Endometrial microvascular endothelial cells (primary cell): ENCODE measurements around the gene VEPH1. TPM values are rescaled to one million over a fixed set of nuclear protein-coding genes. Genes with fewer than 3 reads are reported as not detected.

ENCODE experiments used
- in situ Hi-C: cut with HindIII; loops from 2 replicates; pipeline ENCODE4 v1.10.0; 2017; ENCODE audit warnings: low sequenced_read_pairs, low pct_unique_long_range_greater_than_20kb; ENCODE audit errors: inconsistent ontology term
- total RNA-seq: library from RNA; depleted of rRNA; stranded (reverse); fragments of >200 nt; gene quantifications from one replicate; pipeline ENCODE4 v1.2.3, GENCODE V29; 2015; ENCODE audit errors: inconsistent ontology term

VEPH1 gene
- total RNA-seq, 1 donor from 2014 or later = 204 TPM

DNA sequence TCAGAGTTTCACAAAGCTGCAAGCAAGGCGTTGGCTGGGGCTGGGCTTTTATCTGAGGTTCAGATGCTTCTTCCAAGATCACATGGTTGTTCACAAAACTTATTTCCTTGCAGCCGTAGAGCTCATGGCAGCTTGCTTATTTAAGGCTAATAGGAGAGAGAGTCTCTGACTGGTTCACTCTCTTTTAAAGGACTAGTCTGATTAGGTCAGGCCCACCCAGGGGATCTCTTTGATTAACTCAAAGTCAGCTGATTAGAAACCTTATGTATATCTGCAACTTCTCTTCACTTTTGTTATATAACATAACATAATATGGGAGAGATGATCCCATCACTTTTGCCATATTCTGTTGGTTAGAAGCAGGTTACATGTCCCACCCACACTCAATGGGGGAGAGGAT, 243.4 kb downstream of the VEPH1 start:
- in situ Hi-C loops = no loop called here

DNA sequence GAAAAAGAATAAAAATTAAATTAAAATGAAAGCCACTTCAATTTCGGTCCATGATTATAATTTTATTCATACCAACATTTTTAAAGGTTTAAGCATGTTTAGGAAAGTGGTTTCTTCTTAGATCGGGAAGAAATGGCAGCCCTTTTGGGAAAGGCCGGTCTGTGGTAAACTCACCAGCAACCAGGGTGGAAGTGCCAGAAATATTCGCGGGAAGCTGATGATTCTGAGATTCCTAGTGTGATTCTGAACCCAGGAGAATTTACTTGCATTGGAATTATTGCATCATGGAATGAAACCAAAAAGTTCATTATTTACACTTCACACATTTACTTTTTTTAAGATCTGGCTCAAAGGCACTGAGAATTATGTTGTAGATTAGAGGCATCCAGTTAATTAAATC, 246.1 kb downstream of the VEPH1 start:
- in situ Hi-C loops = no loop called here

DNA sequence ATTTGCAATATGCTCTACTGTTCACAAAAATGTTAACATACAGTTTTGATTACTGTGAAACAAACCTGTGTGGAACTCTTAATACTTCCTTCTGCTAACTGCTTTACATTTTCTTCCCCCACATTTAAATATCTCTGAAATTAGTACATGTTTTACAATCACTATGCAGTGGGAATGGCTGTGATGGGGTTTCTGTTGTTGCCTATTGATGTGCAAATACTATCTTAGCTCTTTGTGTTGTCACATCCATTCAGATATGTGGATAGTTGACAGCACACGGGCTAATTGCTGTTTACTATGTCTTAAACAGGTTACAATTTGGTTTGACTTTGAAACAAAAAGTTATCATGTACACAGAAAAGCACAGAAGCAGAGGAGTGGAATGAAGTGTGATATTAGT, 247.4 kb downstream of the VEPH1 start:
- in situ Hi-C loops = no loop called here

DNA sequence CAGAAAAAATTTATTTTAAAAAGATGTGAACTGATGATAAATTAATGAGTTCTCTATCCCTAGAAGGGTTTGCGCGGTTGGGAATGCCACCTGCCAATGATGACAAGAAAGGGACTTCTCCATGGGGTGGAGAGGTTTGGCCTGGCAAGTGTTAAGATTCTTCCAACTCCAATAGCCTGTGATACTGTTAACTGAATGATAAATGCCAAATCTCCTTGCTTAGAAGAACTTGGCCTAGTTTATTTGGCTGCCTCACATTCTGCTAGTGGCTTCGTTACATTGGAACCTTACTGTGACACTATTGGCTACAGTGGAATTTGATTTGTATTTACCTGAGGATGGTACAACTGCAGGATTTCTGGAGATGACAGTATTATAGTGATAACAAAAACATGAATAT, 251.5 kb downstream of the VEPH1 start:
- in situ Hi-C loops = no loop called here

DNA sequence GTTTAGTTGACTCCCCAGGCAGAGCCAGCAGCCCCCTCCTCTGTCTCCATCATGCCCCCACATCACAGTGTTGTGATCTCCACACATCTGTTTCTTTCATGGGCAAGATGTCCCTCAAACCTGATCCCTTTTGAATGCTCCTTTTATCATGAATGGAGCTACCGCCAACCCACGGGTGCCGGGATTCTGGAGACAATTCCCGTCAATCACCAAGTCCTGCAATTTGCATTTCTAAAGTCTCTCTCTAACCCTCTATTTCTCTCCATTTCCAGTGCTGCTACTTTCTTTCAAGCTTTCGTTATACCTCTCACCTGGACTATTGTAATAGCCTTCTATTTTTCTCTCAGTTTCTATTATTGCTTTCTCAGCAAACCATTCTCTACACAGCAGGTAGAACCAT, 253.6 kb downstream of the VEPH1 start:
- in situ Hi-C loops = no loop called here

DNA sequence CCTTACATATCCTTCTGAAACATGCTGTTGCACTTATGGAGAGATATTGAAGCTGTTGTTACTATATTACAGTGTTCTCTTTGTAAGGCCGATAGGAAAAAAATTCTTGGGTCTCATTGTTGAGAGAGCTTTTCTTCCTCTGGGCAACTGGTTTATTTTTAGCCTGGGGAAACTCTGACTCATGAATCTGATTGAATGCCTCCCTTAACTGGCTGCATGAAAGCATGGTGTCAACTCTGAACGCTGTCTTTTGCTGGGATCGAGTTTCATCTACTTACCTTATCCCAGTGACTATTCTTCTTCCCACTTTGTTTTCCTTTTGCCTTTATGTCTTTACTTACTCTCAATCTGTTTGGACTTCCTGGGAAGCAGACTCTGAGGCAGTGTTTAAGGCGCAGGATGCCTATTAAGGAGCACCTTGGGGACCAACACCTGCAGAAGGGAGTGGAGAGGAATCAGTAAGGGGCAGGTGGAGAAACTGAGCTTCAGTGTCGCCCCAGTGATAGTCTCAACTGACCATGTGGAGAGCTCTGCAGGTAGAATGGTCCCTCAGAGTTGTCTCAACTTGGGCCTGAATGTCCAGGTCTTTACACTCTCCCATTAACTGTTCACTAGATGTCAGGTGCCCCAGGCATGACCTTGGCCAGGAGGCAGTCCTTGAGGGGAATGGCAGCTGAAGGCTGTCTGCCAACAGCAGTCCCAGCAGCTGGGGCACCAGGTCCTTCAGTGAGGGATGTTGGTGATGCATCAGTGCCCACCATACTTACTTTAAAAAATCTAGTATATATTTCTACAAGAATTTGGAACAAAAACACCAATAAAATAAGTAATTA, 254.4 kb downstream of the VEPH1 start:
- in situ Hi-C loops = no loop called here

DNA sequence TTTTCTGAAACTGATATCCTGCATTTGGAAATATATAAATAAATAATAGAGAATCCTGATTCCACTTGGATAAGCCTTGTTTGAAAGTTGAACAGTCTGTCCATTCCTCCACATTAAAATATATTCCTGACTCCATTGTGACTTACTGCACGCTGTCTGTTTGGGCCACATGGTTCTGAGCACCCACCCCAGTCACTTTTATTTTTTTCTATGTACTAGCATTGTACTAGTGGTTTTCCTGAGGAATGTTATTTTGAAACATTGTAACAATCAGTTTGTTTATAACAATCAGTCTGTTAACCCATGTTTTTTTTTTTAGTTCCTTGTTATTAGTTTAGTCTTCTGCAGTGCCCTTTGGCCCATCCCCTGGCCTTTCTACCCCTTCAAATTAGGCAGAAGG, 255.8 kb downstream of the VEPH1 start:
- in situ Hi-C loops = no loop called here

DNA sequence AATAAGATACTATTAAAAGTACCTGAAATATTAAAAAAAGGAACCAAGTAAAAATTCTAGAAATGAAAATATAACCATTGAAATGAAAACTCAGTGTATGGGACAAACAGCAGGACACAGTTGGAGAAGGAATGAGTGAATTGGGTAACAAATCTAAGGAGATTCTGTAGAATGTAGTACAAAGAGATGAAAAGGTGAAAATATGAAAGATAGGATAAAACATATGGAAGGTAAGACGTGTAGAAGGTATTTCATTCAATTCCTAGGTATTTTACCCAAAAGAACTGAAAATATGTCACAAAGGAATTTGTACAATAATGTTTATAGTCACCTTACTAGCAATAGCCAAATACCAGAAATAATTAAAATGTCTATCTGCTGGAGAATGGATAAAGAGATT, 260.4 kb downstream of the VEPH1 start:
- in situ Hi-C loops = no loop called here

DNA sequence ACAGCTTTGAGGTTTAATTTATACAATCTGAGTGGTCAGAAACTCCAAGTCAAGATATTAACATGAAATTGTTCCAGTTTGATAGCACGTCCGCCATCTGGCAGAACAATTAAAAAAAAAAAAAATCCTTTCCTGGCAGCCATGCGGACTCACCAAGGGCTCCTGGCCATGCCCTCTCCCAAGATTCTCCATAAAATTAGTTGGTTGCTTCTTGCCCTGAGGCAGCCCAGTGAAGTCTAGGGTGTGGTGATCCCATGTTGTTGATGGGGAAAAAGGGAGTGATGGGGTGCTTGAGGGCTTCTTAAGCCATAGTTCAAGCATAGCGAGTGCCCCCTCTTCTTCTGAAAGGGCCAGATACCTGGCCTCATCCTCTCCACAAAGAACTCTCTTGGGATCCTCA, 261.6 kb downstream of the VEPH1 start:
- in situ Hi-C loops = no loop called here

DNA sequence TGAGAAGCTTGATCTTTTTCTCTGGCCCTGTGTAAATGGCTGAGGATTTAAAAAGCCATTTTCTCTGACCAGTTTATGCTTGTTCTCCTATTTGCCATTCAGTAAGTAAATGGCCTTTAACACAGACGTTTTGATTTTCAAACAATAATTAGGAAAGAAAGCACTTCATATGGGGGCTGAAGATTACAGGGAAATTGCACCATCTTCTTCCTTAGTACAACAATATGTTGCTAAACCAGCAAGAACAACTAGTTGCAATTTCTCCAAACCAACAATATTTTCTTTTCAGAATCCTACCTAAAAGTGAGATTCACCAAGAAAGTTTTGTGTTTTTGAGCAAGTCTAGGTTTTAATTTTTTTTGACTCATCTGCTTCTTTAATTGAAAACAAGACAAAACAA, 262.8 kb downstream of the VEPH1 start:
- in situ Hi-C loops = no loop called here

DNA sequence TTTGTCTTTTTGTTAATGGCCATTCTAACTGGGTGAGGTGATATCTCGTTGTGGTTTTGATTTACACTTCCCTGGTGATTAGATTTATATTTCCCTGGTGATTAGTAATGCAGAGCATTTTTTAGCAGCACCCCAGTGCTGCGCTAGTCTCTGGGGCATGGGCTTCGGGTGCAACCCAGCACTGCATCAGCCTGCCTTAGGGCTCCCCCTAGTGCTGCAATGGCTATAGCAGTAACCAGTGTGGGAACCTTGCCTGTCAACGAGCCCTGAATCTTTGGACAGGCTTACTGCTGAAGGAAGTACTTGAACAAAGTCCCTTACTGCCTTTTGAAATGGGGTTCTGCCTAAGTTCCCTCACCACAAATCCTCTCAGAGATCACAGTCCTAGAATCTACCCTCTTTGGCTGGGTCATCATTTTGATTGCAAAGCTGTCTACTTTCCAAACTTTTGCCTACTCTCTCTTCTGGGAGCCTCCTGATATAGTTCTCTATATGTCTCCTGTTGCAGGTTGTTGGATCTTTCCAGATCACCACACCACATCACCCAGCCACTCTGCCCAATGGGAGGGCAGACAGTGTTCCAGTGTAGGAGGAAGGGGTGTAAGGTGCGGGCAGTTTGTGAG, 264.0 kb downstream of the VEPH1 start:
- in situ Hi-C loops = no loop called here

DNA sequence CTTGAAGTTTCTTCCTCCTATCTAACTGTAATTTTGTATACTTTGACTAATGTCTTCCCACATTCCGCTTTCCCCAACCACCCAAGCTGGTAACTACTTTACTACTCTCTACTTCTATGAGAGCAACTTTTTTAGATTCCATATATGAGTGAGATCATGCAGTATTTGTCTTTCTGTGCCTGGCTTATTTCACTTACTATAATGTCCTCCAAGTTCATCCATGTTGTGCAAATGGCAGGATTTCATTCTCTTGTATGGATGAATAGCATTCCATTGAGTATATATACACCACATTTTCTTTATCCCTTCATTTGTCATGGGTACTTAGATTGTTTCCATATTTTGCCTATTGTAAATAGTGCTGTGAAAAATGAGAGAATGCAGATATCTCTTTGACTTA, 264.8 kb downstream of the VEPH1 start:
- in situ Hi-C loops = no loop called here

DNA sequence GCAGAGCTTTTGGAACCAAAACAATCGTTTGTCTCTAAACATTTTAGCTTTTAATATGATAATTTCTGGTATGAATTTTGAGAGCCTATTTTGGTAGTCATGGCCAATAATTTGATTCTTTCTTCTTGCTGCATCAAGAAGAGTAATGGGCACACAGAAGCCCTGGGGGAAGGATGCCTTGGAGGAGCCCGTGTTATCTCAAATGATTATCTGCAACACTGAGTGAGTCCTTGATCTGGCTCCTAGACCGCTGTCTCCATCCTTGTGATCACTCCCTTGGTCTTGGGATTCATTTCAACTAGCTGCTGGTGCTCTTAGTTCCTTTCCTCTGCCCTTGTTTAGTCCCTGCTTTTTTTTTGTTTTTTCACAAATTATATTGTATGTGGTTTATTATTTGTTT, 265.3 kb downstream of the VEPH1 start:
- in situ Hi-C loops = no loop called here

DNA sequence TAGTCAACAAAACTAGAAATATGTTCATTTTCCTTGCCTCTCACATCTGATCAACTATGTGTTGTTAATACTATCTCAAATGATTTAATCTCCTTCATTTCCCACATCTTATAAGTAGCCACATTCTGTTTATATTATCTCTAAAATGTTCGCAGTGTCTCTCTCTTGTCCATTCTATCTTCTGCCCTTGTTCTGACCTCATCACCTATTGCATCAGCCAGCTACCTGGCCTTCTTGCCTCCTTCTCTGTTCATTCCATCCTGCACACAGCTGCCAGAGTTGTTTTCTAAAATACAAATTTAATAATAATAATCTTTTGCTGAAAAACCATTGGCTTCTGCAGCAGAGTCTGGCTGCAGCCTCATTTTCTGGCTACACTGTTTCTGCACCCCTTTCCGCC, 267.9 kb downstream of the VEPH1 start:
- in situ Hi-C loops = no loop called here

DNA sequence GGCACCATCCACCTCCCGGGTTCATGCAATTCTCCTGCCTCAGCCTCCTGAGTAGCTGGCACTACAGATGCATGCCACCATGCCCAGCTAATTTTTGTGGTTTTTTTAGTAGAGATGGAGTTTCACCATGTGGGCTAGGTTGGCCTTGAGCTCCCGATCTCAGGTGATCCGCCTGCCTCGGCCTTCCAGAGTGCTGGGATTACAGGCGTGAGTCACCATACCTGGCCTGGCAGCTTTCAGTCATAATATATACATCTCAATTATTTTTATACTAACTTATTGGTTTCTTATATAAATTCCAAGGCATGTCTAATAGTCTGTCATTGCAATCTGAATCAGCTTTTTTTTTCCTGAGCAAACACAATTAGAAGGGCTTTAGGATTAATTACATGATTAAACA, 269.3 kb downstream of the VEPH1 start:
- in situ Hi-C loops = no loop called here

DNA sequence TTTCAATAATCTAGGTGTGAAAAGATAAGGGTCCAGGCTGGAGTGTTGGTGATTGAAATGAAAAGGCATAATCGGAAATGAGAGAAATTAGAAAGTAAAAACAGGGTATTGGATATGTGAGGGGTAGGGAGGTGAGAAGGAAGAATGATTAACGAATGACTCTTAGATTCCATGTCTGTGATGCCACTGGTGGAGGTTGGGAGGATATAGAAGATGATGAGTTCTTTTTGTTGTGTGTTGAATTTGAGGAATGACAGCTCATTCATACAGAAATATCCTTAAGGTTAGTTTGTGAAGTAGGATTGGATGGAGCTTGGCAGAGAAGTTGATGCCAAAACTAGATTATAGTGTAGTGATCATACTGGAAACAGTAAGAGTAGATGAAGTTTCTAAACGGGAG, 271.1 kb downstream of the VEPH1 start:
- in situ Hi-C loops = no loop called here

DNA sequence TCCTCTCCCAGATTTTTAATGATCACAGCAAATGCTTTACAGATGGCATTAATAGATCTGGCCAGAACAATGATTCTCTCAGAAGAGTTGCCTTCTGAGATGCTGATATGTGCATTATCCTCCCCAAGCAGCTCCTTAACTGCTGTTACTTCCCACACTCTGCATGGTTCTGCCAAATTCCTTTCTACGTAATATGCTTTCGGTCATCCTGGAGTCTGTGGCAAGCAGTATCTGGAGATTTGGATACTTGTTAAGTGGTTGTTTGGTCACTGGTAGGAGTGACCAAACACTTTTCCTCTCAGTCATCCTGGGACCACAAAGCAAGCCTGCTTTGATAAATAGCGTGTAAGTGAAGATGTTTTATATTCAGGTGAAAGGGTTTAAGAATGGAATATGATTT, 272.1 kb downstream of the VEPH1 start:
- in situ Hi-C loops = no loop called here

DNA sequence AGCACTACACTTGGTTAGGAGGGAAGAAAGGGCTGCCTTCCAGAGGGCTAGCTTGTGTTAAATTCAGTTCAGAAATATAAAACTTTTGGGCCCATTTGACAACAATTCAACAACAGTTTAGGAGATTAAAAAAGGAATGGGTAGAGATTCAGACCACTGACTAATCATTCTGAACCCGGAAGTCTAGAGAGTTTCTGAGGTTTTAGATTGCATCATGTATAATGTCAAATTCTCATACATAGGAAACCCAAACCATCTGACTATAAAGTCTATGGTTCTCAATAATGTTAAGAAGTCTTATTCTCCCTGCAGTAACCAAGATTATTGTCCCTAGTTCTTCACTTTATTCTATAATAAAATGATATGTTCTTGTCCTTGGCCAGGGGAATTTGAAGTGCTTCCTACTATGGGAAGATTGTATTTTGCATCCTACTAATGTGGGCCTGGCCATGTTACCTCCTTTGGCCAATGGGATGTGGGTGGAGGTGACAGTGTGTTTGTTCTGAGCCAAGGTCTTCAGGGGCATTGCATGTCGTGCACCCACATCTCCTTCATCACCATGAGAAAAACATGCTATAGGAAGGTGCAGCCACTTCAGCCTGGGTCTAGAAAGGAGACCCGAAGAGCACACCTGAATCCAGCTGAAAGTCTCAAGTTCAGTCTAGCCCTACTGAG, 276.9 kb downstream of the VEPH1 start:
- in situ Hi-C loops = no loop called here

DNA sequence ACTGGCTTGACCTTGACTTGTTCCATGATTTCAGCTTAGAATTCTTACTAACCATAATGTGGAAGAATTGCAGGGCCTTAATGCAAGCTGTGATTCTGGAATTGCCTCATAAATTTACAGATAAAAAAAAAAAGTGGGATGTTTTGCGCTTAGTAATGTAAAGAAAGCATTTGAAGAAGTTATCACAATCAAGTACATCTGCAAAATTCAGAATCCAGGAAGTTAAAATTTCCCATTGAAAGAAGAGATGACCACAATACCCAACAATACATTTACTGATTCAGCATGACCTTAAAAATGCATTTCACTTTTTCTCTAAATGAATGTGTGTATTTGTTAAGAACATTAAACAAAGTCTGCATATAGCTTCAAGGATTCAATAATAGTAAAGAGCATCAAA, 278.2 kb downstream of the VEPH1 start:
- in situ Hi-C loops = no loop called here

DNA sequence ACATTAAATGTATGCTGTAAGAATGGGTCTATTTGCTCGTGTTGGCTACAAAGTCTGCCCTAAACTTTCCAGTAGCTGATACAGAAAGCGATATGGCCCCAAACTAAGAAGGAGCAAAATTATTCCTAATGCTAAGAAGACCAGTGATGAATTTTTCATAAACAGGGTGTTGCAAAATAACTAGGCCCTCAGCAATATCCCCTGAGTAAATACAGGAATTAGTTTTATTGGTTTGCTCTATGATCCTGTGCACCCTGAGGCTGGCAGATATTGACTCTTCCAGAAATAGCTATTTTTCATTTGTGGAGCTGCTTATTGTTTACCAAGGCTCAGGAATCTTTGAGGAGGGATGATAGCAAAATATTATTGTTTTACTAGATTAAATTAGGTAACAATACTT, 282.3 kb downstream of the VEPH1 start:
- in situ Hi-C loops = loop anchor here (25.0 kb wide), 1 partner anchor 266 kb away; no protein-coding TSS in a partner anchor
